ENCODE measurements around the gene C4orf50.

GRCh38 chr4:6043843-6044242 is 25.6 kb upstream of the C4orf50 start:
- no peak for TF ChIP-seq CTCF (IDR thresholded peaks at IDR 0.05; ENCODE audit: insufficient read depth, low read length, poor library complexity, severe bottlenecking)
- no peak for TF ChIP-seq EZH2phosphoT487 (conservative IDR thresholded peaks at IDR 0.05; ENCODE audit: low read length)

Measured in SU-DHL-6 (cell line).